ENCODE results near the gene SPOCK1.

Gene SPOCK1

DNA sequence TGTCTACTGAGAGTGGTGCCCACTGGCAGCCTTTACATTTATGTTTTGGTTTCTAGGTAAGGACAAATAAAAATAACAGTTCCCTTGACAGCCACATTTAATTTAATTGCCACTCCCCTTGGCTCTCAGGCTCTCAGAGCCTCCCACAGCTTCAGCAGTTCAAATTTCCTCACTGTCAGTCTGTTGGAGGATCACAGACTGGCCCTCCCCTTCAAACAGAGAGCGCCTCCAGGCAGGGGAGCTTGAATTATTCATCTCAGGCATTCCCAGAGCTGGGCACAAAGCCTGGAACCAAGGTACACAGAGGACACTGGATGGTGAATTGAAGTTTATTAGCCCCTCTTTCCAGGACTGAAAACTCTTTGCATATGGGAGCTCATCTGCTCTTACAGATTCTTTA, 407.7 kb downstream of the SPOCK1 start:
- no peak for DNase-seq (ENCODE audit: extremely low read depth, insufficient read length)
- H3K27me3 ChIP-seq (replicated peaks; ENCODE audit: control insufficient read depth, insufficient read depth, low read length) = no peaks in the 10 kb centered on the region; the same call in none of the 2 replicates
- H3K36me3 ChIP-seq (ENCODE audit: control insufficient read depth, insufficient read depth, low read length) = no peaks in the 10 kb centered on the region
- TF ChIP-seq CTCF (IDR thresholded peaks at IDR 0.05; ENCODE audit: insufficient read depth, low read length, poor library complexity, severe bottlenecking) = no peak
- no peak overlapping the region for H3K4me3 ChIP-seq (replicated peaks; ENCODE audit: low read depth, low read length)

- no peaks in the 10 kb centered on the region for H3K36me3 ChIP-seq (ENCODE audit: control insufficient read depth, insufficient read depth, low read length)
- no peak for DNase-seq (ENCODE audit: extremely low read depth, insufficient read length)
- no peak for TF ChIP-seq CTCF (IDR thresholded peaks at IDR 0.05; ENCODE audit: insufficient read depth, low read length, poor library complexity, severe bottlenecking)
- no peaks in the 10 kb centered on the region; the same call in none of the 2 replicates for H3K27me3 ChIP-seq (replicated peaks; ENCODE audit: control insufficient read depth, insufficient read depth, low read length)
- no peak overlapping the region for H3K4me3 ChIP-seq (replicated peaks; ENCODE audit: low read depth, low read length)
Observed at GRCh38 chr5:137090721-137091120, 408.4 kb downstream of the SPOCK1 start.

DNA sequence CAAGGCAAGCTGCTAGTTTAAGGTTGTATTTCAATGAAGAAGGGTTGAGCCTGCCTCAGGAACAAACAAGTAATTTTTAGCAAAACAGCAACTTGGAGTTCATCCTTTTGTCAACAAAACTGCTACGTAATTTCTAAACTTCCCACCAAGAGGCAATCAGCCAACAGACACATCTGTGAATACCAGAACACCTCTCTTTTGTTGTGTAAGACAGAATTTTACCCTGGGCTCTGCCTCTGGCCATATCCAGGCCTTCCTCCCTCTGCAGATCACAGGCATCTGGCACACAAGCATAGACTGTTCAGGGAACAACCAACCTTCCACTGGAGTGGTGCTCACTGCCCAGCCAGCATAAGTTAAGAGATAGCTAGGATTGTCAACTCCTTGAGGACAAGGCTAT, 409.0 kb downstream of the SPOCK1 start:
- no peaks in the 10 kb centered on the region for H3K36me3 ChIP-seq (ENCODE audit: control insufficient read depth, insufficient read depth, low read length)
- DNase-seq (ENCODE audit: extremely low read depth, insufficient read length) = no peak
- no peaks in the 10 kb centered on the region; the same call in none of the 2 replicates for H3K27me3 ChIP-seq (replicated peaks; ENCODE audit: control insufficient read depth, insufficient read depth, low read length)
- TF ChIP-seq CTCF (IDR thresholded peaks at IDR 0.05; ENCODE audit: insufficient read depth, low read length, poor library complexity, severe bottlenecking) = no peak
- no peak overlapping the region for H3K4me3 ChIP-seq (replicated peaks; ENCODE audit: low read depth, low read length)

- no peak for TF ChIP-seq CTCF (IDR thresholded peaks at IDR 0.05; ENCODE audit: insufficient read depth, low read length, poor library complexity, severe bottlenecking)
- H3K36me3 ChIP-seq (ENCODE audit: control insufficient read depth, insufficient read depth, low read length) = no peaks in the 10 kb centered on the region
- H3K4me3 ChIP-seq (replicated peaks; ENCODE audit: low read depth, low read length) = no peak overlapping the region
- no peak for DNase-seq (ENCODE audit: extremely low read depth, insufficient read length)
- no peaks in the 10 kb centered on the region; the same call in none of the 2 replicates for H3K27me3 ChIP-seq (replicated peaks; ENCODE audit: control insufficient read depth, insufficient read depth, low read length)
Observed at GRCh38 chr5:137088175-137088574, 411.0 kb downstream of the SPOCK1 start.

GRCh38 chr5:137086342-137086741, 412.8 kb downstream of the SPOCK1 start:
- H3K4me3 ChIP-seq (replicated peaks; ENCODE audit: low read depth, low read length) = no peak overlapping the region
- no peaks in the 10 kb centered on the region; the same call in none of the 2 replicates for H3K27me3 ChIP-seq (replicated peaks; ENCODE audit: control insufficient read depth, insufficient read depth, low read length)
- H3K36me3 ChIP-seq (ENCODE audit: control insufficient read depth, insufficient read depth, low read length) = no peaks in the 10 kb centered on the region
- DNase-seq (ENCODE audit: extremely low read depth, insufficient read length) = no peak
- no peak for TF ChIP-seq CTCF (IDR thresholded peaks at IDR 0.05; ENCODE audit: insufficient read depth, low read length, poor library complexity, severe bottlenecking)

- H3K36me3 ChIP-seq (ENCODE audit: control insufficient read depth, insufficient read depth, low read length) = no peaks in the 10 kb centered on the region
- DNase-seq (ENCODE audit: extremely low read depth, insufficient read length) = no peak
- H3K4me3 ChIP-seq (replicated peaks; ENCODE audit: low read depth, low read length) = no peak overlapping the region
- no peak for TF ChIP-seq CTCF (IDR thresholded peaks at IDR 0.05; ENCODE audit: insufficient read depth, low read length, poor library complexity, severe bottlenecking)
- no peaks in the 10 kb centered on the region; the same call in 1 of the 2 replicates for H3K27me3 ChIP-seq (replicated peaks; ENCODE audit: control insufficient read depth, insufficient read depth, low read length)
Observed at GRCh38 chr5:137085206-137085605, 413.9 kb downstream of the SPOCK1 start.
